RWPE1 (cell line): ENCODE data around the gene CPN2.
A peak's percentile ranks its signal among the peaks of the same experiment; 100 is the strongest.

Source experiments
- CTCF ChIA-PET: fragments of 350-600 bp; sonication (Branson Sonifier 250); formaldehyde crosslinking; extraction: SDS; loops from one replicate; lab custom pipeline; 2021; lab: Yijun Ruan, JAX
- POLR2A ChIA-PET: fragments of 400-600 bp; formaldehyde crosslinking; extraction: SDS; loops from one replicate; lab custom pipeline; 2020; ENCODE audit warnings: antibody characterized with exemption; ENCODE audit not compliant: low non-redundant PET; lab: Yijun Ruan, JAX
- DNase-seq: peaks from one replicate; pipeline ENCODE4 v3.0.0; 2012; ENCODE audit warnings: low spot score
- H3K27ac ChIP-seq: fragments of 450-650 bp; 2 replicates; pipeline ENCODE4 v1.5.1; 2017
- TF ChIP-seq, protein P1 (sequence below): fragments of 450-650 bp; conservative IDR thresholded peaks from 2 replicates; pipeline ENCODE4 v1.5.1; 2017; ENCODE audit warnings: low read depth, mild to moderate bottlenecking

Gene CPN2

DNA sequence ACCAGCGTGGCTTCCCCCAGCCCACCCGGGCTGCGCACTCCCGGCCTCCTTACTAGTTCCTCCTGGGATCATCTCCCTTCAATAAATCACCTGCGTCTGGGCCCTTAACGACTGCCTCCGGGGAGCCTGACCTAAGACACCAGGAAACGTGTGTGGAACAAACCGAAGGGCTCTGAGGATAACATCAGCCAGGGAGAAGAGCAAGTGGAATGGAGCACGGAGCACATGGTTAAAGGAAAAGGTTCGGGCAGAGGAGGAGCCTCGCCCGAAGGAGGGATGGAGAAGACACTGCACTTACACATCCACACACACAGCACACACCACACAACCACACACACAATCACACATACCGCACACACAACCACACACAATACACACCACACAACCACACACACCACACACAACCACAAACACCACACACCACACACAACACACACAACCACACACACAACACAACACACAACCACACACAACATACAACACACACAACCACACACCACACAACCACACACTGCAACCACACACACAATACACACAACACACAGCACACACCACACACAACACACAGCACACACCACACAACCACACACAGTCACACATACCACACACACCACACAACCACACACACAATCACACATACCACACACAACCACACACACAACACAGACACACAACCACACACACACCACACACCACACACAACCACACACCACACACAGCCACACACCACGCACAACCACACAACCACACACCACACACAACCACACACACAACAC, 24.7 kb downstream of the CPN2 start:
- peak; percentile 34 for DNase-seq
- ChIA-PET CTCF (interaction anchor here (0.6 kb wide), 1 partner anchor 542 kb away, joined by 3 read pairs; no protein-coding TSS in a partner anchor), POLR2A (no interaction called here)
- H3K27ac ChIP-seq, result peak overlapping the region; percentile 99
- TF ChIP-seq, protein P1, sequence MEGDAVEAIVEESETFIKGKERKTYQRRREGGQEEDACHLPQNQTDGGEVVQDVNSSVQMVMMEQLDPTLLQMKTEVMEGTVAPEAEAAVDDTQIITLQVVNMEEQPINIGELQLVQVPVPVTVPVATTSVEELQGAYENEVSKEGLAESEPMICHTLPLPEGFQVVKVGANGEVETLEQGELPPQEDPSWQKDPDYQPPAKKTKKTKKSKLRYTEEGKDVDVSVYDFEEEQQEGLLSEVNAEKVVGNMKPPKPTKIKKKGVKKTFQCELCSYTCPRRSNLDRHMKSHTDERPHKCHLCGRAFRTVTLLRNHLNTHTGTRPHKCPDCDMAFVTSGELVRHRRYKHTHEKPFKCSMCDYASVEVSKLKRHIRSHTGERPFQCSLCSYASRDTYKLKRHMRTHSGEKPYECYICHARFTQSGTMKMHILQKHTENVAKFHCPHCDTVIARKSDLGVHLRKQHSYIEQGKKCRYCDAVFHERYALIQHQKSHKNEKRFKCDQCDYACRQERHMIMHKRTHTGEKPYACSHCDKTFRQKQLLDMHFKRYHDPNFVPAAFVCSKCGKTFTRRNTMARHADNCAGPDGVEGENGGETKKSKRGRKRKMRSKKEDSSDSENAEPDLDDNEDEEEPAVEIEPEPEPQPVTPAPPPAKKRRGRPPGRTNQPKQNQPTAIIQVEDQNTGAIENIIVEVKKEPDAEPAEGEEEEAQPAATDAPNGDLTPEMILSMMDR, result no peak

DNA sequence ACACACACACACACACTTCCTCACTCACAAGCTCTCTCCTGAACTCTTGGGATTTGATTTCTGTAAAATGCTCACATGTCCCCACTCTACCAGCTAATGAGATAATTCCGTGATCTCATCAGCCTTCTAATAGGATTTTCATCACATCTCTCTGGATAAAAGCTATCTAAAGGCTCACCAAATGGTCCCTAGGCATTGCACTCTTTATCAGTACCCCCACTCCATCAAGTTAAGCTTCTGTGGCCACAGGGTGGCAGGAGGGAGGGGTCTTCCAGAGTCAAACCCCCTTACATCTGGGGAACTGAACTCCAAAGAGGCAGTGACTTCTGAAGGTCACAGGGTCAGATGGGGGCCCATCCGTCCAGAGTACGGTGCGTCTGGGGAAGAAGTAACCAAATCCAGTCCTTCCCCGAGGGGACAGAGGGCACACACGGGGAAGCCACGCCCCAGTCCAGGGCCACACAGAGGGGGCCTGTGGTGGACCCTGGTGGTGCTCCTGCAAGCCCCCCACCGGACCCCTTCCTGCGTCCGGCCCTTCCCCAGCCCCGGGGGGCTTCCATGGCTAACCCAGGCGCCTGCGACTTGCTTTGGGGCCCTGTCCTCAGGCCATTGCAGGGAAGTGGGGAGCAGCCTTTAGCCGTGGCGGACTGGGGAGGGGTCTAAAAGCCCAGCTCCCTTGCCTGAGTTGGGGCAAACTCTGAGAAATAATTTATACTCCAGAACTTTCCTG, 25.5 kb downstream of the CPN2 start:
- ChIA-PET CTCF (interaction anchor here (0.6 kb wide), 1 partner anchor 541 kb away, joined by 3 read pairs; no protein-coding TSS in a partner anchor), POLR2A (no interaction called here)
- no peak for DNase-seq
- peak overlapping the region; percentile 99 for H3K27ac ChIP-seq
- TF ChIP-seq, protein P1, result no peak

DNA sequence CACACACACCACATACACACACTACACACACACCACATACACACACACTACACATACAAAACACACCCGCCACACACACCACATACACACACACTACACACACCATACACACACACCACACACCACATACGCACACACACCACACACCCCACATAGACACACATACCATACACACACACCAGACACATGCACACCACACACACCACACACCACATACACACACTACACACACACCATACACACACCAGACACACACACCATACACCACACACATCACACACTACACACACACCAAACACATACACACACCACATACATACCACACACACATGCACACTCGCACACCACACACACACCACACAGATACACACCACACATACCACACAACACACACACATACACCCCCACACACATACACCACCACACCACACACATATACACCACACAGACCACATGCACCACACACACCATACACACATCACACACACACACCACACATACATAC, 26.3 kb downstream of the CPN2 start:
- ChIA-PET CTCF (no interaction called here), POLR2A (no interaction called here)
- H3K27ac ChIP-seq, result peak overlapping the region; percentile 99; the same call in 1 of the 2 replicates

DNA sequence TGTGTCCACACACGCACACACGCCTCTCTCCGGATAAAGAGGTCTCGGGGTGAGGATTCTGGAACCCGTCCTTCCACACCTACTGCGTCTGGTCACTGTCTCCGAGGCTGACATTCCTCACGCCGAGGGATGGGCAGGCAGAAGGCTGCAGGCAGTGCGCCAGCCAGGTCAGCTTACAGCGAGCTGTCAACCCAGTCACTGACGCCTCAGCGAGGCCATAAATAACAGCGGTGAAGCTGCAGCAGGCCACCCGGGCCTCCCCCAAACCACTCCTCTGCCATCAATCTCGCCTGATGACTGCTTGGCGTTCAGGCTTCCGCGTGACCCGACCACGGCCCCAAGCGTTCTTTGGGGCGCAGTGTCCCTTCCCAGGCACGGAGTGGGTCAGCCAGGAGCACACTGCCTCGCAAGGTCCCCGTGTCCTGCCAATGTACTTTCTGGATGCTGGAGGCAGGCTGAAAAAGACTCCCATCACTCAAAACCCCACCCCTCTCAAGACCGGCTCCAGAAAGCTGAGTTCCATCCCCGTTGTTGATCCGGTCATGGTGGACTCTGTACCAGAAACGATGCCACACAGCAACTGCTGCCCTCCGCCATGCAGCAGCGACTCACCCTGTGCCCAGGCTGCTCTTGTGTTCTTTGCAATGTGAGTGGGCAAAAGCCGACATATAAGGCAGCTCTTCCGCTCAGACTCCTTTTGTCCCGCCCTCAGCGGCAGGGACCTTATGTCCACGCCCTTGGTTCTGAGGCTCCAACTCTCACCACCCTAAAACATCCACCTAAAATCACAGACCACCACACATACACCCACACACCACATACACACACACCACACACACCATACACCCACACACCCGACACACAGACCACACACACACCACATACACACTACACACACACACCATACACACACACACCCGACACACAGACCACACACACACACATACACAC, 27.1 kb downstream of the CPN2 start:
- TF ChIP-seq, protein P1, result no peak
- CTCF ChIA-PET, result interaction anchor here (0.6 kb wide), 1 partner anchor 630 kb away, joined by 3 read pairs; no protein-coding TSS in a partner anchor
- peak; percentile 64 for DNase-seq
- H3K27ac ChIP-seq, result peak overlapping the region; percentile 99
- POLR2A ChIA-PET, result no interaction called here

More for the DNA sequence above, 26.3 kb downstream of the CPN2 start:
- DNase-seq, result no peak
- TF ChIP-seq, protein P1, result no peak

DNA sequence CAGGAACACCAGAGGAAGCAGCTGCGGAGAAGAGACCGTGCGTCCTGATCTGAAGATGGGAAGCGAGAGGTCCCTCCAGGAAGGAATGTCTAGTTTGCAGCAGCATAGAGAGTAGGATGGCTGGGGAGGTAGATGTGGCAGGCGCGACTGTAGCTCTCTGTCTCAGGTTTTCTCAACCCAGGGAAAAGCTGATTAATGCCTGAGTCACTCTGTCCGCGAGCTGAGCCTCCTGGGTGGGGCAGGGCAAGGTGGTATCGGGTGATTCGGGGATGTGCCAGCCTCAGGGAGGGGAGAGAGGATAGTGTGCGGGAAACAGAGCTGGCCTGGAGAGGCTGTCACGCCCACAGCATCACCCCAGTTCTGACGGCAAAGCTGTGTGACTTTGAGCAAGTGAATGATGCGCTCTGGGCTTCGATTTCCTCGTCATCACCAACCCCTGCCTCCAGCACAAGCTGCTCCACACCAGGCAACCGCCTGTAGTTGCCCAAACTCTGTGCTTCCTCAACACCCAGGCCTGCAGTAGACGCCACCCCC, 28.4 kb downstream of the CPN2 start:
- CTCF ChIA-PET, result interaction anchor here (1.2 kb wide), 1 partner anchor 186 kb away, joined by 3 read pairs; no protein-coding TSS in a partner anchor
- peak; percentile 96 for DNase-seq
- POLR2A ChIA-PET, result interaction anchor here (0.9 to 1.2 kb wide), 2 partner anchors 181 to 184 kb away, joined by 4 to 8 read pairs; no protein-coding TSS in a partner anchor
- peak overlapping the region; percentile 99 for H3K27ac ChIP-seq
- TF ChIP-seq, protein P1, result no peak
